Endothelial cell of umbilical vein (primary cell): ENCODE data around the gene PTPN2. TPM values are rescaled to one million over a fixed set of nuclear protein-coding genes. Genes with fewer than 3 reads are reported as not detected.
"Not testable (repeated sequence)": the region's sequence is repeated elsewhere in the genome, so short reads cannot be mapped to it uniquely, and the experiment has no call there.

ENCODE experiments used
- BruUV-seq: library from RNA; stranded (reverse); fragments of 400-500 nt; replicated peaks from 2 replicates; lab custom pipeline; 2021; lab: Mats Ljungman, UMichigan
- CTCF ChIA-PET: fragments of 300-600, 350-600 bp; sonication (Branson Sonifier 250); formaldehyde crosslinking; loops from one replicate; lab custom pipeline; 2021; ENCODE audit warnings: antibody characterized with exemption, inconsistent platforms; lab: Charles Lee
- POLR2A ChIA-PET: fragments of 300-600, 350-600 bp; sonication (Branson Sonifier 250); formaldehyde crosslinking; loops from one replicate; lab custom pipeline; 2021; ENCODE audit warnings: antibody characterized with exemption, inconsistent platforms; lab: Charles Lee
- DNase-seq: peaks from one replicate; pipeline ENCODE4 v3.0.0-alpha.2; 2011; ENCODE audit warnings: low read depth, low spot score
- FAIRE-seq: peaks from 2 replicates; lab custom pipeline; 2011; peaks lifted over from hg19 to GRCh38; lab: Jason Lieb, UNC
- H2AFZ ChIP-seq: 2 replicates; pipeline ENCODE4 v1.6.0; 2012; ENCODE audit warnings: low read depth, low read length, control low read depth, inconsistent platforms
- H3K27ac ChIP-seq: 2 replicates; pipeline ENCODE4 v1.5.1; 2011; ENCODE audit warnings: low read depth, mild to moderate bottlenecking, control low read depth, low read length, moderate library complexity; ENCODE audit not compliant: insufficient read depth
- H3K27me3 ChIP-seq, 2 experiments: 2 replicates each; pipeline versions ENCODE4 v1.6.0 to v1.6.1; 2011; ENCODE audit warnings: low read length in 2 of 2, mixed read lengths in 1 of 2; ENCODE audit not compliant: control insufficient read depth in 2 of 2, insufficient read depth in 2 of 2
- H3K36me3 ChIP-seq, 2 experiments: 2 replicates in 1 of 2; 3 replicates in 1 of 2; pipeline ENCODE4 v1.5.1; 2011; ENCODE audit warnings: low read length in 2 of 2, mild to moderate bottlenecking in 1 of 2, moderate library complexity in 1 of 2; ENCODE audit not compliant: control insufficient read depth in 2 of 2, insufficient read depth in 2 of 2; ENCODE audit errors: extremely low read depth in 1 of 2
- H3K4me1 ChIP-seq: 3 replicates; pipeline ENCODE4 v1.5.1; 2011; ENCODE audit warnings: mild to moderate bottlenecking, low read length; ENCODE audit not compliant: control insufficient read depth, insufficient read depth; ENCODE audit errors: extremely low read depth
- H3K4me2 ChIP-seq: 2 replicates; pipeline ENCODE4 v1.6.1; 2011; ENCODE audit warnings: low read length, control low read depth, mixed read lengths; ENCODE audit not compliant: insufficient read depth
- H3K4me3 ChIP-seq, 3 experiments: fragments of 200-600 bp in 1 of 3; sonication (generic), shearing (Covaris generic) in 1 of 3; replicated peaks in 1 of 3; 2 replicates each; pipeline ENCODE4 v1.5.1; 2011 to 2016; ENCODE audit warnings: control low read depth in 3 of 3, low read length in 3 of 3, mild to moderate bottlenecking in 2 of 3, inconsistent platforms in 1 of 3, low read depth in 1 of 3, moderate library complexity in 1 of 3; ENCODE audit not compliant: insufficient read depth in 1 of 3
- H3K79me2 ChIP-seq: 2 replicates; pipeline ENCODE4 v1.6.0; 2012; ENCODE audit warnings: low read length, inconsistent platforms; ENCODE audit not compliant: control insufficient read depth, insufficient read depth
- H3K9ac ChIP-seq: replicated peaks from 2 replicates; pipeline ENCODE3; 2011; ENCODE audit warnings: low read length, control low read depth; ENCODE audit not compliant: insufficient read depth; ENCODE audit errors: extremely low read depth
- H3K9me1 ChIP-seq: replicated peaks from 3 replicates; pipeline ENCODE4 v1.6.0; 2011; ENCODE audit warnings: mild to moderate bottlenecking, low read length; ENCODE audit not compliant: control insufficient read depth, insufficient read depth; ENCODE audit errors: extremely low read depth
- H3K9me3 ChIP-seq: replicated peaks from 2 replicates; pipeline ENCODE4 v1.5.1; 2012; ENCODE audit warnings: low read length, inconsistent platforms; ENCODE audit not compliant: control insufficient read depth, insufficient read depth
- H4K20me1 ChIP-seq: replicated peaks from 2 replicates; pipeline ENCODE3; 2011; ENCODE audit warnings: mild to moderate bottlenecking, low read length; ENCODE audit not compliant: control insufficient read depth, insufficient read depth; ENCODE audit errors: extremely low read depth
- CTCF ChIP-seq, 2 donors: IDR thresholded peaks; 1 replicate in 1 of 2; 2 replicates in 1 of 2; pipeline ENCODE4 v1.5.1; 2011; ENCODE audit warnings: low read length in 2 of 2, mild to moderate bottlenecking in 2 of 2, moderate library complexity in 2 of 2, control low read depth in 1 of 2, inconsistent platforms in 1 of 2, low read depth in 1 of 2; ENCODE audit not compliant: insufficient read depth in 1 of 2; ENCODE audit errors: extremely low read depth in 1 of 2
- EZH2 ChIP-seq: IDR thresholded peaks from 2 replicates; pipeline ENCODE4 v1.6.1; 2012; ENCODE audit warnings: borderline replicate concordance, low read depth, mild to moderate bottlenecking, moderate library complexity, low read length, inconsistent platforms; ENCODE audit not compliant: severe bottlenecking
- FOS ChIP-seq: IDR thresholded peaks from 2 replicates; pipeline ENCODE4 v1.6.1; 2011; ENCODE audit warnings: mild to moderate bottlenecking, low read length, moderate library complexity, borderline replicate concordance; ENCODE audit not compliant: insufficient read depth
- GATA2 ChIP-seq: IDR thresholded peaks from 2 replicates; pipeline ENCODE4 v1.7.0; 2011; ENCODE audit warnings: low read depth, mild to moderate bottlenecking, moderate library complexity, mixed read lengths, low read length; ENCODE audit not compliant: insufficient read length, insufficient read depth
- JUN ChIP-seq: IDR thresholded peaks from 2 replicates; pipeline ENCODE4 v1.6.1; 2011; ENCODE audit warnings: borderline replicate concordance, low read depth; ENCODE audit not compliant: insufficient read length, insufficient read depth
- POLR2A ChIP-seq: IDR thresholded peaks from 2 replicates; pipeline ENCODE4 v1.6.1; 2012; ENCODE audit warnings: low read depth, mild to moderate bottlenecking, control low read depth, low read length
- POLR2AphosphoS5 ChIP-seq: IDR thresholded peaks from 2 replicates; pipeline ENCODE4 v1.6.1; 2012; ENCODE audit warnings: low read depth, mild to moderate bottlenecking, control low read depth, low read length, moderate library complexity; ENCODE audit not compliant: insufficient read depth
- dilution Hi-C: fragments of 300-500 bp; cut with MboI; formaldehyde crosslinking; loops from one replicate; pipeline ENCODE4 v1.15.0; 2019; ENCODE audit warnings: low sequenced_read_pairs; ENCODE audit not compliant: extremely low pct_ligation_motif_present
- intact Hi-C: fragments of 100-400 bp; cut with micrococcal nuclease; formaldehyde crosslinking; loops from one replicate; pipeline ENCODE4 v1.10.0; 2022
- polyA plus RNA-seq, 4 experiments: library from polyadenylated mRNA; depleted of rRNA in 3 of 4; stranded (reverse) in 3 of 4; unstranded in 1 of 4; fragments of >200 nt; gene quantifications; 2 replicates each; pipeline versions ENCODE4 v1.2.1 to v1.2.3, GENCODE V29; 2011 to 2012; ENCODE audit warnings: missing spikeins in 1 of 4
- total RNA-seq: library from RNA; stranded (reverse); gene quantifications from 2 replicates; pipeline ENCODE4 v1.2.3, GENCODE V29; 2021

The PTPN2 gene
- total and polyA plus RNA-seq, 2 donors (not counting 3 experiments of a cell fraction or from before 2014, with no cell fraction given), result 8.2 to 20.9 TPM

DNA sequence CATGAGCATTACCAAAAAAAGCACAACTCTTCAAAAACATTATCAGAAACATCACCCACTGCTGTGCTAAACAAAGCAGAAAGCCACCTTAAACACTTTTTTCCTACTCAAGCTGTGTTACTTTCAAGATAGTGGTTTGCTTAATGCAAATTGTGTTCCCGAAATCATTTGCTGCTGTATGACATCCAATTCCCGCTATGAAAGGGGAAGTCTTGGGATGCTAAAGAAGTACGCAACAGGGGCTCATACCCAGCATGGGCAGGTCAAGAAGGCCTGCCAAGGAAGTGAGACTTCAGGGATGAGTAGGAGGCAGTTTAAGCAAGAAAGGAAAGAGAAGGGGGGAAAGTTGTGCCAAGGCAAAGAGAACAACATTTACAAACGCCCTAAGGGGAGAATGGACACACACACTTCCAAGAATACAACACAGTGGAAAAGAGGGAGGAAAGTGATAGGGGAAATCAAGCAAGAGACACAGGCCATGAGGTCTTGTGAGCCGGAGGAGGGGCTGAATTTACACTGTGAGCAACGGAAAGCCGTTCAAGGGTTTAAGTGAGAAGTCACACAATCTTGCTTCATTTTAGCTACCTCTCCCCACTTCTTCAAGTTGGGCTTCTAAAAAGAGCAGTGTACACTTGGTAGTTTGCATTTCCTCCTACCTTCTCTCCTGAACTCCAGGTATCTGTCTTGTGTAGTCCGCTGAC, 4.0 kb downstream of the PTPN2 start:
- H3K9me3 ChIP-seq, result no peaks in the 10 kb centered on the region
- H3K27ac ChIP-seq, result no peak overlapping the region
- dilution Hi-C loops (no loop called here), intact Hi-C loops (loop anchor here (5.0 kb wide), 2 partner anchors 67 to 488 kb away; partner anchors contain the start of gene SEH1L)
- CTCF ChIA-PET, result no interaction called here
- no peak for FAIRE-seq
- H3K9ac ChIP-seq, result no peak overlapping the region
- H2AFZ ChIP-seq, result no peak overlapping the region
- H3K4me3 ChIP-seq, result no peak overlapping the region
- no peaks in the 10 kb centered on the region for H4K20me1 ChIP-seq
- no TSS peak for BruUV-seq
- peaks cover 5% of the 10 kb centered on the region for H3K4me1 ChIP-seq
- no peak overlapping the region for H3K4me2 ChIP-seq
- POLR2A ChIA-PET, result no interaction called here
- peaks cover 51% of the 10 kb centered on the region for H3K79me2 ChIP-seq
- H3K36me3 ChIP-seq, result no peaks in the 10 kb centered on the region
- TF ChIP-seq GATA2 (no peak), POLR2A (no peak), EZH2 (no peak), FOS (no peak), POLR2AphosphoS5 (no peak), JUN (no peak), CTCF (IDR thresholded peaks at IDR 0.05; ENCODE audit: extremely low read depth in 1 of 2, insufficient read depth in 1 of 2, low read depth in 1 of 2, low read length in 2 of 2) (no peak)
- no peaks in the 10 kb centered on the region for H3K9me1 ChIP-seq
- no peak for DNase-seq
- no peaks in the 10 kb centered on the region for H3K27me3 ChIP-seq

DNA sequence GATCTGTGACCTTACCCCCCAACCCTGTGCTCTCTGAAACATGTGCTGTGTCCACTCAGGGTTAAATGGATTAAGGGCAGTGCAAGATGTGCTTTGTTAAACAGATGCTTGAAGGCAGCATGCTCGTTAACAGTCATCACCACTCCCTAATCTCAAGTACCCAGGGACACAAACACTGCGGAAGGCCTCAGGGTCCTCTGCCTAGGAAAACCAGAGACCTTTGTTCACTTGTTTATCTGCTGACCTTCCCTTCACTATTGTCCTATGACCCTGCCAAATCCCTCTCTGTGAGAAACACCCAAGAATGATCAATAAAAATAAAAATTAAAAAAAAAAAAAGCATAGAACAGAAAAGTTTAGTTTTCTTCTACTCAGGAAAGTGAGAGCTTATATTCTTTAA, 9.0 kb downstream of the PTPN2 start:
- H4K20me1 ChIP-seq, H3K4me2 ChIP-seq, H3K4me1 ChIP-seq, H3K9me1 ChIP-seq, intact Hi-C loops, CTCF ChIA-PET, H3K27me3 ChIP-seq, FAIRE-seq, H3K27ac ChIP-seq, H3K36me3 ChIP-seq, POLR2A ChIA-PET, dilution Hi-C loops, H3K4me3 ChIP-seq, BruUV-seq, H2AFZ ChIP-seq, H3K9me3 ChIP-seq, DNase-seq, H3K9ac ChIP-seq: not testable (repeated sequence)
- peaks cover 22% of the 10 kb centered on the region for H3K79me2 ChIP-seq

DNA sequence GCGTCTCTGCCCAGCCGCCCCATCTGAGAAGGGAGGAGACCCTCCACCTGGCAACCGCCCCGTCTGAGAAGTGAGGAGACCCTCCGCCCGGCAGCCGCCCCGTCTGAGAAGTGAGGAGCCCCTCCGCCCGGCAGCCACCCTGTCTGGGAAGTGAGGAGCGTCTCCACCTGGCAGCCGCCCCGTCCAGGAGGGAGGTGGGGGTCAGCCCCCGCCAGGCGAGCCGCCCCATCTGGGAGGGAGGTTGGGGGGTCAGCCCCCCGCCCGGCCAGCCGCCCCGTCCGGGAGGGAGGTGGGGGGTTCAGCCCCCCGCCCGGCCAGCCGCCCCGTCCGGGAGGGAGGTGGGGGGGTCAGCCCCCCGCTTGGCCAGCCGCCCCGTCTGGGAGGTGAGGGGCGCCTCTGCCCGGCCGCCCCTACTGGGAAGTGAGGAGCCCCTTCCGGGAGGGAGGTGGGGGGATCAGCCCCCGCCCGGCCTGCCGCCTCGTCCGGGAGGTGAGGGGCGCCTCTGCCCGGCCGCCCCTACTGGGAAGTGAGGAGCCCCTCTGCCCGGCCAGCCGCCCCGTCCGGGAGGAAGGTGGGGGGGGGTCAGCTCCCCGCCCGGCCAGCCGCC, 10.0 kb downstream of the PTPN2 start:
- H3K4me3 ChIP-seq, H3K9me3 ChIP-seq, BruUV-seq, DNase-seq, FAIRE-seq, H4K20me1 ChIP-seq, intact Hi-C loops, H3K9me1 ChIP-seq, H3K4me2 ChIP-seq, H3K36me3 ChIP-seq, H3K4me1 ChIP-seq, H2AFZ ChIP-seq, CTCF ChIA-PET, H3K27ac ChIP-seq, H3K9ac ChIP-seq, POLR2A ChIA-PET, H3K27me3 ChIP-seq, dilution Hi-C loops: not testable (repeated sequence)
- peaks cover 19% of the 10 kb centered on the region for H3K79me2 ChIP-seq
